ENCODE measurements around the gene SAA1. TPM values are rescaled to one million over a fixed set of nuclear protein-coding genes. Genes with fewer than 3 reads are reported as not detected.

SAA1 gene
- polyA plus RNA-seq, 1 donor (not counting 4 experiments of a cell fraction or from before 2014, with no cell fraction given): 27.5 TPM

DNA sequence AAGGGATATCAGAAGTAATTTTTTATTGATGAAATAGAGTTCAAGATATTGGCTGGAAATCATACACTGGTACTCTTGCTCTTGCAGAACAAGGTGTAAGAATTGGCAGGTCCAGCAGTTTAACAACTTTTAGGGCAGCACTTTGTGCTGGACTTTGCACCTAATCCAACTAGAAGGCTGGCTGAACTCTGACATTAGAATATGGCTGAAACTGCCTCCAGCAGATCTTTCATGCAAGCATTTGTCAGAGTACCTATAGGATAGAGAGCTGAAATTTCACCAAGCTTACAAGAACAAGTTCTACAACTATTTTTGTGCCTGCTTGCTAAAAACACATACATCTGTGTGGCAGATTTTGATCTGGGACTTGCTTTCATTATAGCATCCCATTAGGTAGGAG, 38.7 kb downstream of the SAA1 start:
- Histone ChIP-seq H3K9me1 (ENCODE audit: control insufficient read depth, extremely low read depth, insufficient read depth, low read length) (no peaks in the 10 kb centered on the region), H3K79me2 (ENCODE audit: control insufficient read depth, insufficient read depth, low read length) (no peaks in the 10 kb centered on the region), H3K4me2 (ENCODE audit: control insufficient read depth, extremely low read depth, insufficient read depth, low read depth, low read length) (no peak overlapping the region), H3K9me3 (ENCODE audit: control insufficient read depth, low read depth, low read length) (no peaks in the 10 kb centered on the region), H3K9ac (ENCODE audit: control insufficient read depth, extremely low read depth, insufficient read depth, low read length) (no peak overlapping the region), H3K36me3 (ENCODE audit: control insufficient read depth in 2 of 2, extremely low read depth in 1 of 2, insufficient read depth in 2 of 2, low read length in 2 of 2) (peaks cover 16% of the 10 kb centered on the region in 2 experiments), H4K20me1 (ENCODE audit: control insufficient read depth, extremely low read depth, insufficient read depth, low read length) (no peaks in the 10 kb centered on the region), H2AFZ (ENCODE audit: control insufficient read depth, low read length) (no peak overlapping the region), H3K27ac (ENCODE audit: control insufficient read depth, insufficient read depth, low read length) (no peak overlapping the region), H3K4me1 (ENCODE audit: control insufficient read depth, extremely low read depth, insufficient read depth, low read length) (peaks cover 17% of the 10 kb centered on the region), H3K27me3 (ENCODE audit: control insufficient read depth, extremely low read depth, insufficient read depth, low read length) (no peaks in the 10 kb centered on the region), H3K4me3 (ENCODE audit: control insufficient read depth in 2 of 3, extremely low read depth in 1 of 3, insufficient read depth in 2 of 3, low read depth in 1 of 3, low read length in 3 of 3) (no peak overlapping the region)
- TF ChIP-seq, protein P1, sequence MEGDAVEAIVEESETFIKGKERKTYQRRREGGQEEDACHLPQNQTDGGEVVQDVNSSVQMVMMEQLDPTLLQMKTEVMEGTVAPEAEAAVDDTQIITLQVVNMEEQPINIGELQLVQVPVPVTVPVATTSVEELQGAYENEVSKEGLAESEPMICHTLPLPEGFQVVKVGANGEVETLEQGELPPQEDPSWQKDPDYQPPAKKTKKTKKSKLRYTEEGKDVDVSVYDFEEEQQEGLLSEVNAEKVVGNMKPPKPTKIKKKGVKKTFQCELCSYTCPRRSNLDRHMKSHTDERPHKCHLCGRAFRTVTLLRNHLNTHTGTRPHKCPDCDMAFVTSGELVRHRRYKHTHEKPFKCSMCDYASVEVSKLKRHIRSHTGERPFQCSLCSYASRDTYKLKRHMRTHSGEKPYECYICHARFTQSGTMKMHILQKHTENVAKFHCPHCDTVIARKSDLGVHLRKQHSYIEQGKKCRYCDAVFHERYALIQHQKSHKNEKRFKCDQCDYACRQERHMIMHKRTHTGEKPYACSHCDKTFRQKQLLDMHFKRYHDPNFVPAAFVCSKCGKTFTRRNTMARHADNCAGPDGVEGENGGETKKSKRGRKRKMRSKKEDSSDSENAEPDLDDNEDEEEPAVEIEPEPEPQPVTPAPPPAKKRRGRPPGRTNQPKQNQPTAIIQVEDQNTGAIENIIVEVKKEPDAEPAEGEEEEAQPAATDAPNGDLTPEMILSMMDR (optimal IDR thresholded peaks at IDR 0.05 in 1 of 3, IDR thresholded peaks at IDR 0.05 in 1 of 3, conservative IDR thresholded peaks at IDR 0.05 in 1 of 3; ENCODE audit: extremely low read depth in 1 of 3, insufficient read depth in 2 of 3, low read length in 3 of 3): no peak
- no peak for TF ChIP-seq EZH2 (IDR thresholded peaks at IDR 0.05; ENCODE audit: low read length)
- no peak for FAIRE-seq
- no peak for DNase-seq (ENCODE audit: low read depth, low spot score)
- dilution Hi-C loops (cut with MboI; ENCODE audit: extremely low pct_ligation_motif_present, low sequenced_read_pairs): no loop called here

DNA sequence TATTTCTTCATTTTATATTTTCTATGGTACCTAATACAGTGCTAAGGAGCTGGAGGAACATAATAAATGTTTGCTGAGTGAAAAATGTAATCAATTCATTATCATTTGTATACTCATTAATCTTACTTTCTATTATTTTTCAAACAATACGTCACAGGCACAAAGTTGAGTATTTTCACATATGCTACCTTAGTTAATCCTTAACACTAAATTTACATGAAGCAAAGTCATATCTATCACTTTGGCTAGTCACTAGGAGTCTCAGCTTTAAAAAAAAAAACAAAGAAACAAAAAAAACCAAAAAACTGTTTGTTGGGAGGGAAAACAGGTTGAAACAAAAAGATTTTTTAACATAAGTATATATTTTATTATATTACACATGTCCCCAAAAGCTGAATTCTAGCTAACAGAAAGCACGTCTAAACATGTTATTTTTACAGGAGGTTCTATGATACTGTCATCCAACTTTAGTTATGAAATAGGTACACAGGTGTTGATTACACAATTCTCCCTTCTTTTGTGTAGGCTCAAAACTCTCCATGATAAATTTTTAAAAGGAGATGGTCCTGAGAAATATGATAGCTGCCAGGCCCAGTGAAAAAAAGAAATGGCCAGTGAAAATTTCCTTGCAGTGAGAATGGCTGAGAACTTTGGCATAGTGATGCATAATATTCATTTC, 41.5 kb downstream of the SAA1 start:
- TF ChIP-seq, protein P1 (optimal IDR thresholded peaks at IDR 0.05 in 1 of 3, IDR thresholded peaks at IDR 0.05 in 1 of 3, conservative IDR thresholded peaks at IDR 0.05 in 1 of 3; ENCODE audit: extremely low read depth in 1 of 3, insufficient read depth in 2 of 3, low read length in 3 of 3): no peak
- no peak for TF ChIP-seq EZH2 (IDR thresholded peaks at IDR 0.05; ENCODE audit: low read length)
- Histone ChIP-seq H4K20me1 (ENCODE audit: control insufficient read depth, extremely low read depth, insufficient read depth, low read length) (no peaks in the 10 kb centered on the region), H3K4me2 (ENCODE audit: control insufficient read depth, extremely low read depth, insufficient read depth, low read depth, low read length) (peak overlapping the region; percentile 47), H2AFZ (ENCODE audit: control insufficient read depth, low read length) (no peak overlapping the region), H3K9ac (ENCODE audit: control insufficient read depth, extremely low read depth, insufficient read depth, low read length) (no peak overlapping the region), H3K79me2 (ENCODE audit: control insufficient read depth, insufficient read depth, low read length) (peaks cover 2% of the 10 kb centered on the region), H3K9me3 (ENCODE audit: control insufficient read depth, low read depth, low read length) (no peaks in the 10 kb centered on the region), H3K9me1 (ENCODE audit: control insufficient read depth, extremely low read depth, insufficient read depth, low read length) (no peaks in the 10 kb centered on the region), H3K36me3 (ENCODE audit: control insufficient read depth in 2 of 2, extremely low read depth in 1 of 2, insufficient read depth in 2 of 2, low read length in 2 of 2) (peaks cover 13 to 20% of the 10 kb centered on the region in 2 experiments), H3K27me3 (ENCODE audit: control insufficient read depth, extremely low read depth, insufficient read depth, low read length) (no peaks in the 10 kb centered on the region), H3K4me3 (ENCODE audit: control insufficient read depth in 2 of 3, extremely low read depth in 1 of 3, insufficient read depth in 2 of 3, low read depth in 1 of 3, low read length in 3 of 3) (no peak overlapping the region), H3K4me1 (ENCODE audit: control insufficient read depth, extremely low read depth, insufficient read depth, low read length) (peaks cover 26% of the 10 kb centered on the region), H3K27ac (ENCODE audit: control insufficient read depth, insufficient read depth, low read length) (peak overlapping the region; percentile 62)
- peak; percentile 17 for FAIRE-seq
- DNase-seq (ENCODE audit: low read depth, low spot score): no peak
- dilution Hi-C loops (cut with MboI; ENCODE audit: extremely low pct_ligation_motif_present, low sequenced_read_pairs): no loop called here

Data from keratinocyte (primary cell).